ENCODE results near the gene PRKCA. TPM values are rescaled to one million over a fixed set of nuclear protein-coding genes. Genes with fewer than 3 reads are reported as not detected.

Gene PRKCA
- total and polyA plus RNA-seq, 4 donors = 3.0 to 14.1 (median 5.4) TPM

DNA sequence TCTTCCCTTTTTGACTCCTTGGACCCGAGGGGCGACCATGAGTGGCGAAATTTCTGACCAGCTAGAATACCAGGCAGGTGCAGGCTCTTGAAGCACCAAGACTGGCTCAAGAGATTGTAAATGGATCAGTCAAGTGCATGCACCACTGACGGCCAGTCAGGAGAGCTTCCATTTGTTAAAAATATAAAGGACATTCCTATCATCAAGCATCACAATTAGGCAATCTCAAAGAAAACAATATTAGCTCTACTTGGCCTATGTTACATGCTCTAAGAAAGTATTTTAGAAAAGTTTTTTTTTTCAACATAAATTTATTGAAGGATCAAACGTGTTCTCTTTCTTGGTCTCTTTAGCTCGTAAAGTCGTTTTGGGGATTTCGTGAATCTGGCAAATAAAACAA lies 1.5 kb upstream of the PRKCA start:
- H3K27me3 ChIP-seq (ENCODE audit: control insufficient read depth in 4 of 4, insufficient read depth in 4 of 4, low read length in 3 of 4) = no peaks in the 10 kb centered on the region
- no peak for DNase-seq (ENCODE audit: low spot score)
- no peak for TF ChIP-seq RAD21 (IDR thresholded peaks at IDR 0.05)
- TF ChIP-seq GABPA (IDR thresholded peaks at IDR 0.05 in 1 of 2, conservative IDR thresholded peaks at IDR 0.05 in 1 of 2) = no peak
- TF ChIP-seq HNF4A (conservative IDR thresholded peaks at IDR 0.05) = no peak
- no peak for TF ChIP-seq JUND (IDR thresholded peaks at IDR 0.05)
- TF ChIP-seq, protein P1, sequence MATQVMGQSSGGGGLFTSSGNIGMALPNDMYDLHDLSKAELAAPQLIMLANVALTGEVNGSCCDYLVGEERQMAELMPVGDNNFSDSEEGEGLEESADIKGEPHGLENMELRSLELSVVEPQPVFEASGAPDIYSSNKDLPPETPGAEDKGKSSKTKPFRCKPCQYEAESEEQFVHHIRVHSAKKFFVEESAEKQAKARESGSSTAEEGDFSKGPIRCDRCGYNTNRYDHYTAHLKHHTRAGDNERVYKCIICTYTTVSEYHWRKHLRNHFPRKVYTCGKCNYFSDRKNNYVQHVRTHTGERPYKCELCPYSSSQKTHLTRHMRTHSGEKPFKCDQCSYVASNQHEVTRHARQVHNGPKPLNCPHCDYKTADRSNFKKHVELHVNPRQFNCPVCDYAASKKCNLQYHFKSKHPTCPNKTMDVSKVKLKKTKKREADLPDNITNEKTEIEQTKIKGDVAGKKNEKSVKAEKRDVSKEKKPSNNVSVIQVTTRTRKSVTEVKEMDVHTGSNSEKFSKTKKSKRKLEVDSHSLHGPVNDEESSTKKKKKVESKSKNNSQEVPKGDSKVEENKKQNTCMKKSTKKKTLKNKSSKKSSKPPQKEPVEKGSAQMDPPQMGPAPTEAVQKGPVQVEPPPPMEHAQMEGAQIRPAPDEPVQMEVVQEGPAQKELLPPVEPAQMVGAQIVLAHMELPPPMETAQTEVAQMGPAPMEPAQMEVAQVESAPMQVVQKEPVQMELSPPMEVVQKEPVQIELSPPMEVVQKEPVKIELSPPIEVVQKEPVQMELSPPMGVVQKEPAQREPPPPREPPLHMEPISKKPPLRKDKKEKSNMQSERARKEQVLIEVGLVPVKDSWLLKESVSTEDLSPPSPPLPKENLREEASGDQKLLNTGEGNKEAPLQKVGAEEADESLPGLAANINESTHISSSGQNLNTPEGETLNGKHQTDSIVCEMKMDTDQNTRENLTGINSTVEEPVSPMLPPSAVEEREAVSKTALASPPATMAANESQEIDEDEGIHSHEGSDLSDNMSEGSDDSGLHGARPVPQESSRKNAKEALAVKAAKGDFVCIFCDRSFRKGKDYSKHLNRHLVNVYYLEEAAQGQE (IDR thresholded peaks at IDR 0.05) = no peak
- TF ChIP-seq, protein P2, sequence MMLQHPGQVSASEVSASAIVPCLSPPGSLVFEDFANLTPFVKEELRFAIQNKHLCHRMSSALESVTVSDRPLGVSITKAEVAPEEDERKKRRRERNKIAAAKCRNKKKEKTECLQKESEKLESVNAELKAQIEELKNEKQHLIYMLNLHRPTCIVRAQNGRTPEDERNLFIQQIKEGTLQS (IDR thresholded peaks at IDR 0.05) = no peak
- TF ChIP-seq TAF1 (conservative IDR thresholded peaks at IDR 0.05) = no peak
- TF ChIP-seq, protein P3, sequence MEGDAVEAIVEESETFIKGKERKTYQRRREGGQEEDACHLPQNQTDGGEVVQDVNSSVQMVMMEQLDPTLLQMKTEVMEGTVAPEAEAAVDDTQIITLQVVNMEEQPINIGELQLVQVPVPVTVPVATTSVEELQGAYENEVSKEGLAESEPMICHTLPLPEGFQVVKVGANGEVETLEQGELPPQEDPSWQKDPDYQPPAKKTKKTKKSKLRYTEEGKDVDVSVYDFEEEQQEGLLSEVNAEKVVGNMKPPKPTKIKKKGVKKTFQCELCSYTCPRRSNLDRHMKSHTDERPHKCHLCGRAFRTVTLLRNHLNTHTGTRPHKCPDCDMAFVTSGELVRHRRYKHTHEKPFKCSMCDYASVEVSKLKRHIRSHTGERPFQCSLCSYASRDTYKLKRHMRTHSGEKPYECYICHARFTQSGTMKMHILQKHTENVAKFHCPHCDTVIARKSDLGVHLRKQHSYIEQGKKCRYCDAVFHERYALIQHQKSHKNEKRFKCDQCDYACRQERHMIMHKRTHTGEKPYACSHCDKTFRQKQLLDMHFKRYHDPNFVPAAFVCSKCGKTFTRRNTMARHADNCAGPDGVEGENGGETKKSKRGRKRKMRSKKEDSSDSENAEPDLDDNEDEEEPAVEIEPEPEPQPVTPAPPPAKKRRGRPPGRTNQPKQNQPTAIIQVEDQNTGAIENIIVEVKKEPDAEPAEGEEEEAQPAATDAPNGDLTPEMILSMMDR (IDR thresholded peaks at IDR 0.05; ENCODE audit: low read depth, low read length, missing input control) = no peak
- TF ChIP-seq, protein P4, sequence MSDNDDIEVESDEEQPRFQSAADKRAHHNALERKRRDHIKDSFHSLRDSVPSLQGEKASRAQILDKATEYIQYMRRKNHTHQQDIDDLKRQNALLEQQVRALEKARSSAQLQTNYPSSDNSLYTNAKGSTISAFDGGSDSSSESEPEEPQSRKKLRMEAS (IDR thresholded peaks at IDR 0.05) = no peak
- no peak for TF ChIP-seq RXRA (IDR thresholded peaks at IDR 0.05)
- TF ChIP-seq EGR1 (IDR thresholded peaks at IDR 0.05; ENCODE audit: low read depth in 2 of 2) = no peak
- TF ChIP-seq FOXA2 (IDR thresholded peaks at IDR 0.05) = no peak
- TF ChIP-seq FOXA1 (IDR thresholded peaks at IDR 0.05) = no peak
- TF ChIP-seq, protein P5, sequence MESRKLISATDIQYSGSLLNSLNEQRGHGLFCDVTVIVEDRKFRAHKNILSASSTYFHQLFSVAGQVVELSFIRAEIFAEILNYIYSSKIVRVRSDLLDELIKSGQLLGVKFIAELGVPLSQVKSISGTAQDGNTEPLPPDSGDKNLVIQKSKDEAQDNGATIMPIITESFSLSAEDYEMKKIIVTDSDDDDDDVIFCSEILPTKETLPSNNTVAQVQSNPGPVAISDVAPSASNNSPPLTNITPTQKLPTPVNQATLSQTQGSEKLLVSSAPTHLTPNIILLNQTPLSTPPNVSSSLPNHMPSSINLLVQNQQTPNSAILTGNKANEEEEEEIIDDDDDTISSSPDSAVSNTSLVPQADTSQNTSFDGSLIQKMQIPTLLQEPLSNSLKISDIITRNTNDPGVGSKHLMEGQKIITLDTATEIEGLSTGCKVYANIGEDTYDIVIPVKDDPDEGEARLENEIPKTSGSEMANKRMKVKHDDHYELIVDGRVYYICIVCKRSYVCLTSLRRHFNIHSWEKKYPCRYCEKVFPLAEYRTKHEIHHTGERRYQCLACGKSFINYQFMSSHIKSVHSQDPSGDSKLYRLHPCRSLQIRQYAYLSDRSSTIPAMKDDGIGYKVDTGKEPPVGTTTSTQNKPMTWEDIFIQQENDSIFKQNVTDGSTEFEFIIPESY (IDR thresholded peaks at IDR 0.05) = no peak
- TF ChIP-seq HNF4G (IDR thresholded peaks at IDR 0.05) = no peak
- TF ChIP-seq YY1 (IDR thresholded peaks at IDR 0.05) = no peak
- no peak for TF ChIP-seq NR2F2 (IDR thresholded peaks at IDR 0.05)
- TF ChIP-seq SP1 (IDR thresholded peaks at IDR 0.05) = no peak
- no peak overlapping the region for H3K27ac ChIP-seq (ENCODE audit: low read depth in 1 of 2, low read length in 2 of 2)
- H3K36me3 ChIP-seq (ENCODE audit: control insufficient read depth in 4 of 4, insufficient read depth in 3 of 4, low read depth in 1 of 4, low read length in 3 of 4) = no peaks in the 10 kb centered on the region
- WGBS = 90% methylated on average over 8 of the region's 8 CpGs
- H3K9ac ChIP-seq (ENCODE audit: low read depth in 1 of 2, low read length in 2 of 2) = no peak overlapping the region
- H3K9me3 ChIP-seq (ENCODE audit: control insufficient read depth in 4 of 4, low read length in 3 of 4) = no peaks in the 10 kb centered on the region
- peaks cover 6 to 22% (median 14%) of the 10 kb centered on the region in 4 donors for H3K4me1 ChIP-seq (ENCODE audit: control insufficient read depth in 4 of 4, insufficient read depth in 4 of 4, low read length in 3 of 4)
- H3K4me3 ChIP-seq (ENCODE audit: low read depth in 1 of 3, low read length in 3 of 3) = no peak overlapping the region

Measured in liver (tissue), 9 donors.